KMS-11 (cell line): ENCODE measurements around the gene CABP2.

Experiments
- H2AFZ ChIP-seq: fragments of 200-600 bp; sonication (generic); 2 replicates; pipeline ENCODE4 v1.6.1; 2016; ENCODE audit warnings: antibody characterized with exemption, mixed run types, low read depth
- H3K27ac ChIP-seq: fragments of 200-600 bp; sonication (generic); 2 replicates; pipeline ENCODE4 v1.6.1; 2016; ENCODE audit warnings: mild to moderate bottlenecking, mixed run types
- H3K27me3 ChIP-seq: fragments of 200-600 bp; sonication (generic); 2 replicates; pipeline ENCODE4 v1.6.1; 2017; ENCODE audit warnings: mild to moderate bottlenecking, low read depth, mixed run types, moderate library complexity; ENCODE audit not compliant: insufficient read depth
- H3K36me3 ChIP-seq: fragments of 200-600 bp; sonication (generic); 2 replicates; pipeline ENCODE4 v1.6.1; 2017; ENCODE audit warnings: mild to moderate bottlenecking, mixed run types; ENCODE audit not compliant: insufficient read depth
- H3K4me1 ChIP-seq: fragments of 200-600 bp; sonication (generic); 2 replicates; pipeline ENCODE4 v1.6.1; 2016; ENCODE audit warnings: mild to moderate bottlenecking, low read depth, mixed run types; ENCODE audit not compliant: poor library complexity, severe bottlenecking
- H3K4me2 ChIP-seq: fragments of 200-600 bp; sonication (generic); 2 replicates; pipeline ENCODE4 v1.7.0; 2016; ENCODE audit warnings: mild to moderate bottlenecking, mixed run types
- H3K4me3 ChIP-seq: fragments of 200-600 bp; sonication (generic); IDR thresholded peaks from 2 replicates; pipeline ENCODE4 v1.6.1; 2017; ENCODE audit warnings: low read depth, low read length, mixed read lengths; ENCODE audit not compliant: insufficient read depth
- H3K79me2 ChIP-seq: fragments of 200-600 bp; sonication (generic); 2 replicates; pipeline ENCODE4 v1.6.1; 2016; ENCODE audit warnings: low read depth, mixed run types; ENCODE audit not compliant: insufficient read depth
- H3K9ac ChIP-seq: fragments of 200-600 bp; sonication (generic); 2 replicates; pipeline ENCODE4 v1.6.1; 2016; ENCODE audit warnings: mild to moderate bottlenecking, mixed run types
- H4K20me1 ChIP-seq: fragments of 200-600 bp; sonication (generic); 2 replicates; pipeline ENCODE4 v1.6.1; 2016; ENCODE audit warnings: mild to moderate bottlenecking, mixed run types; ENCODE audit not compliant: insufficient read depth
- TF ChIP-seq, protein P1 (sequence below): fragments of 200-600 bp; sonication (generic); conservative IDR thresholded peaks from 2 replicates; pipeline ENCODE4 v1.6.1; 2017; ENCODE audit warnings: low read depth, mild to moderate bottlenecking, antibody characterized with exemption, low read length, moderate library complexity, mixed read lengths

Gene CABP2

DNA sequence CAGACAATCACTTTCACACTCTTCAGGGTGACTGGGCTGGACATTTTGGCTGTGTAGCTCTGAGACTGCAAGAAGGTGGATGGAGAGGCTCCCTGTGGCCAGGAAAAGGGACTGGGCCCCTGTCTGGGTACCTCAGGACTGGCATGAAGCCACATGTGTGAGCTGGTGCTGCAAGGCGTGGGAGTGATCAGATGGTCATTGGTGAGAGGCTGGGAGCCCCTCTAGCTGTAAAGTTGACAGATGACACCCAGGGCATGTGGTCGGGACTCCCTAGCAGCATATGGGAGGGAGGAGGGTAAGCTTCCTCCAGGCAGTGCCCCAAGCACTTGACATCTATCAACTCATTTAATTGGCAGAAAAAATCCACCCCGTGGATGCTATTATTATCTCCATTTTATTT lies 18.9 kb upstream of the CABP2 start:
- H3K36me3 ChIP-seq = no peaks in the 10 kb centered on the region
- H3K4me2 ChIP-seq = no peak overlapping the region
- H3K27me3 ChIP-seq = no peaks in the 10 kb centered on the region
- H3K9ac ChIP-seq = no peak overlapping the region
- no peaks in the 10 kb centered on the region for H3K79me2 ChIP-seq
- H3K4me1 ChIP-seq = no peaks in the 10 kb centered on the region
- no peaks in the 10 kb centered on the region for H4K20me1 ChIP-seq
- H3K4me3 ChIP-seq = no peak overlapping the region
- H2AFZ ChIP-seq = no peak overlapping the region
- TF ChIP-seq, protein P1, sequence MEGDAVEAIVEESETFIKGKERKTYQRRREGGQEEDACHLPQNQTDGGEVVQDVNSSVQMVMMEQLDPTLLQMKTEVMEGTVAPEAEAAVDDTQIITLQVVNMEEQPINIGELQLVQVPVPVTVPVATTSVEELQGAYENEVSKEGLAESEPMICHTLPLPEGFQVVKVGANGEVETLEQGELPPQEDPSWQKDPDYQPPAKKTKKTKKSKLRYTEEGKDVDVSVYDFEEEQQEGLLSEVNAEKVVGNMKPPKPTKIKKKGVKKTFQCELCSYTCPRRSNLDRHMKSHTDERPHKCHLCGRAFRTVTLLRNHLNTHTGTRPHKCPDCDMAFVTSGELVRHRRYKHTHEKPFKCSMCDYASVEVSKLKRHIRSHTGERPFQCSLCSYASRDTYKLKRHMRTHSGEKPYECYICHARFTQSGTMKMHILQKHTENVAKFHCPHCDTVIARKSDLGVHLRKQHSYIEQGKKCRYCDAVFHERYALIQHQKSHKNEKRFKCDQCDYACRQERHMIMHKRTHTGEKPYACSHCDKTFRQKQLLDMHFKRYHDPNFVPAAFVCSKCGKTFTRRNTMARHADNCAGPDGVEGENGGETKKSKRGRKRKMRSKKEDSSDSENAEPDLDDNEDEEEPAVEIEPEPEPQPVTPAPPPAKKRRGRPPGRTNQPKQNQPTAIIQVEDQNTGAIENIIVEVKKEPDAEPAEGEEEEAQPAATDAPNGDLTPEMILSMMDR = no peak
- H3K27ac ChIP-seq = no peak overlapping the region

DNA sequence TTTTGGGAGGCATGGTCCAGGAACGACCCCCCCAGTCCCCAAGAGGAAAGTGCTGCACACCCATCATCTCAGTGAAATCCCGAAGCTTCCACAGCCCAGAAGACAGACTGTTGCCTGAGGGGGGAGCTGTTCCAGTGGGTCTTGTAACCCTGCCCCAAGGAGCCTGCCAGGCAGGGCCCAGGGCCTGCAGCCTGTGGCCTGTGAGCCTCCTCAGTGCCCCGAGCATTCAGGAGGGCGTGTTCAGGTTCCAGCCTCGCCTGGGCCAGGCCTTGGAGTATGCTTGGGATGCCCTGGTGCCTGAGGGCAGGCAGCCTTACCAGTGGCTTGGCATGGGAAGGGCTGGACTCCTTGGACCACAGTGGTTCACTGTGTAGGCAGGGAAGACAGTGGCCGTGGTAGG lies 18.0 kb upstream of the CABP2 start:
- no peaks in the 10 kb centered on the region for H3K27me3 ChIP-seq
- TF ChIP-seq, protein P1 = no peak
- no peak overlapping the region for H3K9ac ChIP-seq
- H3K4me1 ChIP-seq = no peaks in the 10 kb centered on the region
- no peak overlapping the region for H3K27ac ChIP-seq
- no peaks in the 10 kb centered on the region for H4K20me1 ChIP-seq
- no peaks in the 10 kb centered on the region for H3K36me3 ChIP-seq
- H3K79me2 ChIP-seq = no peaks in the 10 kb centered on the region
- H3K4me3 ChIP-seq = no peak overlapping the region
- H2AFZ ChIP-seq = no peak overlapping the region
- H3K4me2 ChIP-seq = no peak overlapping the region

DNA sequence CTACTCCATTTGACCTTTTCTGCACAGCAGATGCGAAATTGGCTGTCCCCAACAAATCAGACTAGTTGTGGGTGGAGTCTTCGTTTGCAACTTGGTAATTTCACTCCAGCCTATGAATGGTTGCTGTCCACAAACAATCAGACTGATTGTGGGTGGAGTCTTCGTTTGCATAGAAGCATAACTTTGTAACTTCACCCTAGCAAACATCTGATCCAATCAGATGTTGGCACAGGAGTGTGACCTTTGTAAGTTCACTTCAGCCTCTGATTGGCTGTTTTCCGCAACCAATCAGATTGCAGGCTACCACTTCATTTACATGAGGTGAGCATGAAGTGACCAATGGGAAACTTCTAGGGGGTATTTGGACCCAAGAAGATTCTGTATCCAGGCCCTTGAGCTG lies 16.3 kb upstream of the CABP2 start:
- TF ChIP-seq, protein P1 = no peak
- no peaks in the 10 kb centered on the region for H4K20me1 ChIP-seq
- no peaks in the 10 kb centered on the region for H3K79me2 ChIP-seq
- H3K36me3 ChIP-seq = no peaks in the 10 kb centered on the region
- H3K27ac ChIP-seq = no peak overlapping the region
- H3K9ac ChIP-seq = no peak overlapping the region
- no peak overlapping the region for H3K4me3 ChIP-seq
- H3K4me1 ChIP-seq = no peaks in the 10 kb centered on the region
- no peaks in the 10 kb centered on the region for H3K27me3 ChIP-seq
- no peak overlapping the region for H2AFZ ChIP-seq
- no peak overlapping the region for H3K4me2 ChIP-seq

DNA sequence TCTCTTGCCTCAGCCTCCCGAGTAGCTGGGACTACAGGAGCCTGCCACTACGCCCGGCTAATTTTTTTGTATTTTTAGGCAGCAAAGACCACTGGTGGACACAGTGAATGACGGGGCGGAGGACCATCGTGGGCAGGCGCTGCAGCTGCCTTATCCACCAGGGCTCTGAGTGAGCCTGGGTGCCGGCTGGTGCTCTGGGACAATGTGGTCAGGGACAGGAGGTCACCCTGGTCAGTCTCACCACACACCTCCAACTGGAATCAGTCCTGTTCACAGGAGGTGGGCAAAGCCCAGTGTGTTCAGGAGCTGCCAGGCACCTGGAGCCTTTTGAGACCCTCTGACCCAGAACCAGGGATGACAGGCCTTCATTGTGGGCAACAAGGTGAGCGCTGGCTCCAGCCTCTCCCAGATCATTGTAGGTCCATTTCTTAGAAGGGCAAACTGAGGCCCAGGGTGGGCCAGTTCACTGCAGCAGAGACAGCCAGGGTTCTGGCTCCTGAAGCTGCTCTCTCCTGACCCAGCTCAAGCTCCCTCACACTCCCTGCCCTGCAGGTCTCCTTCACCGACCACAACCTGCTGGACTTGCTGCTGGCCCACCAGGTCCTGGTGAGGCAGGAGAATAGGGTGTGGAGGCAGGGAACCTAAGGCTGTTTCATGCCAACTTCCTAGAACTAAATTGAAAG lies 15.7 kb upstream of the CABP2 start:
- no peak overlapping the region for H2AFZ ChIP-seq
- H3K4me2 ChIP-seq = no peak overlapping the region
- no peaks in the 10 kb centered on the region for H3K27me3 ChIP-seq
- no peaks in the 10 kb centered on the region for H4K20me1 ChIP-seq
- TF ChIP-seq, protein P1 = no peak
- H3K79me2 ChIP-seq = no peaks in the 10 kb centered on the region
- no peak overlapping the region for H3K4me3 ChIP-seq
- no peaks in the 10 kb centered on the region for H3K4me1 ChIP-seq
- no peak overlapping the region for H3K27ac ChIP-seq
- no peak overlapping the region for H3K9ac ChIP-seq
- no peaks in the 10 kb centered on the region for H3K36me3 ChIP-seq
